Neural cell (in vitro differentiated cells): Measurements from ENCODE around the gene DENND1A. TPM values are rescaled to one million over a fixed set of nuclear protein-coding genes. Genes with fewer than 3 reads are reported as not detected.

Experiments used
- H2AFZ ChIP-seq: fragments of 200-600, 300-800 bp; sonication (generic), shearing (Covaris generic); 2 replicates; pipeline ENCODE4 v1.6.0; 2014; ENCODE audit warnings: low read depth, mild to moderate bottlenecking, antibody characterized with exemption, low read length, moderate library complexity
- H3F3A ChIP-seq: fragments of 200-600 bp; shearing (Covaris generic); 2 replicates; pipeline ENCODE4 v1.6.1; 2016; ENCODE audit warnings: mild to moderate bottlenecking, moderate library complexity, mixed read lengths, antibody characterized with exemption, low read length; ENCODE audit not compliant: insufficient read depth, poor library complexity, severe bottlenecking
- H3K27ac ChIP-seq: fragments of 200-600, 300-800 bp; sonication (generic), shearing (Covaris generic); 2 replicates; pipeline ENCODE4 v1.5.1; 2014; ENCODE audit warnings: mild to moderate bottlenecking, low read length, moderate library complexity
- H3K27me3 ChIP-seq: fragments of 300-800, 200-600 bp; sonication (generic), shearing (Covaris generic); 2 replicates; pipeline ENCODE4 v1.6.0; 2014; ENCODE audit warnings: mild to moderate bottlenecking, low read depth, low read length, moderate library complexity; ENCODE audit not compliant: insufficient read depth
- H3K36me3 ChIP-seq: fragments of 300-800, 200-600 bp; sonication (generic), shearing (Covaris generic); 2 replicates; pipeline ENCODE4 v1.5.1; 2014; ENCODE audit warnings: mild to moderate bottlenecking, antibody characterized with exemption, low read length, moderate library complexity; ENCODE audit not compliant: insufficient read depth
- H3K4me2 ChIP-seq: fragments of 300-800, 200-600 bp; sonication (generic), shearing (Covaris generic); 2 replicates; pipeline ENCODE4 v1.6.0; 2014; ENCODE audit warnings: mild to moderate bottlenecking, low read length
- H3K4me3 ChIP-seq: fragments of 300-800, 200-600 bp; sonication (generic), shearing (Covaris generic); 2 replicates; pipeline ENCODE4 v1.5.1; 2014; ENCODE audit warnings: mild to moderate bottlenecking, low read length, moderate library complexity
- H3K79me2 ChIP-seq: fragments of 200-600 bp; shearing (Covaris generic); replicated peaks from 2 replicates; pipeline ENCODE4 v1.6.0; 2014; ENCODE audit warnings: mild to moderate bottlenecking, low read length, moderate library complexity; ENCODE audit not compliant: insufficient read depth
- H3K9ac ChIP-seq: fragments of 300-800, 200-600 bp; sonication (generic), shearing (Covaris generic); 2 replicates; pipeline ENCODE4 v1.6.1; 2016; ENCODE audit warnings: mild to moderate bottlenecking, low read length, mixed read lengths
- H3K9me2 ChIP-seq: fragments of 200-600 bp; shearing (Covaris generic); 2 replicates; pipeline ENCODE4 v1.6.1; 2016; ENCODE audit warnings: mild to moderate bottlenecking, low read length, mixed read lengths; ENCODE audit not compliant: insufficient read depth
- H3K9me3 ChIP-seq: fragments of 200-600, 300-800 bp; sonication (generic), shearing (Covaris generic); 2 replicates; pipeline ENCODE4 v1.6.1; 2016; ENCODE audit warnings: mild to moderate bottlenecking, mixed run types, low read length, moderate library complexity, mixed read lengths
- H4K20me1 ChIP-seq: fragments of 200-600 bp; shearing (Covaris generic); 2 replicates; pipeline ENCODE4 v1.6.1; 2016; ENCODE audit warnings: mild to moderate bottlenecking, mixed run types; ENCODE audit not compliant: insufficient read depth
- CTCF ChIP-seq: fragments of 450-650 bp; IDR thresholded peaks from 2 replicates; pipeline ENCODE4 v1.5.1; 2014; ENCODE audit warnings: antibody characterized with exemption, mild to moderate bottlenecking, moderate library complexity; ENCODE audit not compliant: poor library complexity, severe bottlenecking
- EP300 ChIP-seq: fragments of 450-650 bp; conservative IDR thresholded peaks from 2 replicates; pipeline ENCODE4 v1.6.1; 2014; ENCODE audit warnings: antibody characterized with exemption, mild to moderate bottlenecking, moderate library complexity; ENCODE audit not compliant: poor library complexity, severe bottlenecking
- EZH2 ChIP-seq: fragments of 200-600, 300-800 bp; shearing (Covaris generic), sonication (generic); IDR thresholded peaks from 2 replicates; pipeline ENCODE4 v1.6.1; 2014; ENCODE audit warnings: antibody characterized with exemption, low read length, borderline replicate concordance, mild to moderate bottlenecking; ENCODE audit not compliant: insufficient read depth, poor library complexity, severe bottlenecking
- MXI1 ChIP-seq: fragments of 450-650 bp; conservative IDR thresholded peaks from 2 replicates; pipeline ENCODE4 v1.6.1; 2014; ENCODE audit warnings: antibody characterized with exemption, mild to moderate bottlenecking; ENCODE audit not compliant: poor library complexity, severe bottlenecking
- POLR2AphosphoS5 ChIP-seq: IDR thresholded peaks from 2 replicates; pipeline ENCODE4 v1.6.1; 2012
- RAD21 ChIP-seq: fragments of 450-650 bp; conservative IDR thresholded peaks from 2 replicates; pipeline ENCODE4 v1.6.1; 2014; ENCODE audit warnings: antibody characterized with exemption, mild to moderate bottlenecking, moderate library complexity
- REST ChIP-seq: IDR thresholded peaks from 2 replicates; pipeline ENCODE4 v1.6.1; 2012; ENCODE audit warnings: borderline replicate concordance
- SMC3 ChIP-seq: fragments of 450-650 bp; conservative IDR thresholded peaks from 2 replicates; pipeline ENCODE4 v1.6.1; 2014; ENCODE audit warnings: antibody characterized with exemption, mild to moderate bottlenecking, moderate library complexity; ENCODE audit not compliant: poor library complexity
- TAF1 ChIP-seq: IDR thresholded peaks from 2 replicates; pipeline ENCODE4 v1.6.1; 2012; ENCODE audit warnings: low read depth
- polyA plus RNA-seq: library from polyadenylated mRNA; depleted of rRNA; stranded (reverse); fragments of >200 nt; gene quantifications from 2 replicates; pipeline ENCODE4 v1.2.3, GENCODE V29; 2014

The DENND1A gene
- polyA plus RNA-seq, 1 donor from 2014 or later, result 2.3 TPM

- H3K9me2 ChIP-seq, result no peaks in the 10 kb centered on the region
- H3K27ac ChIP-seq, result no peak overlapping the region
- no peak overlapping the region for H2AFZ ChIP-seq
- no peak overlapping the region for H3K4me2 ChIP-seq
- TF ChIP-seq REST, result no peak
- TF ChIP-seq EZH2, result no peak
- TF ChIP-seq EP300, result no peak
- TF ChIP-seq MXI1, result no peak
- TF ChIP-seq RAD21, result no peak
- TF ChIP-seq POLR2AphosphoS5, result no peak
- no peak for TF ChIP-seq CTCF
- no peak for TF ChIP-seq SMC3
- no peak for TF ChIP-seq TAF1
- H3K9ac ChIP-seq, result no peak overlapping the region
- H3K79me2 ChIP-seq, result peaks cover 33% of the 10 kb centered on the region
- H4K20me1 ChIP-seq, result no peaks in the 10 kb centered on the region
- H3K4me3 ChIP-seq, result no peak overlapping the region
- no peaks in the 10 kb centered on the region for H3K27me3 ChIP-seq
- H3K9me3 ChIP-seq, result no peaks in the 10 kb centered on the region
- H3K36me3 ChIP-seq, result no peaks in the 10 kb centered on the region
- no peaks in the 10 kb centered on the region for H3F3A ChIP-seq
Observed at GRCh38 chr9:123364241-123364824, 565.6 kb downstream of the DENND1A start.

- no peaks in the 10 kb centered on the region for H4K20me1 ChIP-seq
- no peaks in the 10 kb centered on the region for H3K36me3 ChIP-seq
Observed at GRCh38 chr9:123362856-123363255, 567.1 kb downstream of the DENND1A start.

More at GRCh38 chr9:123362856-123363255, 567.1 kb downstream of the DENND1A start:
- Histone ChIP-seq H3K27me3 (no peaks in the 10 kb centered on the region), H2AFZ (no peak overlapping the region), H3F3A (no peaks in the 10 kb centered on the region), H3K4me3 (no peak overlapping the region), H3K27ac (no peak overlapping the region), H3K79me2 (peaks cover 48% of the 10 kb centered on the region), H3K4me2 (no peak overlapping the region), H3K9me2 (no peaks in the 10 kb centered on the region), H3K9ac (no peak overlapping the region), H3K9me3 (no peaks in the 10 kb centered on the region)
- TF ChIP-seq EZH2 (no peak), REST (no peak), EP300 (no peak), RAD21 (no peak)
